Type B pancreatic cell (in vitro differentiated cells): ENCODE data around the gene CAGE1. TPM values are rescaled to one million over a fixed set of nuclear protein-coding genes. Genes with fewer than 3 reads are reported as not detected.

Experiments
- DNase-seq: peaks from one replicate; pipeline ENCODE4 v3.0.0; 2021; ENCODE audit warnings: mixed read lengths; ENCODE audit not compliant: unreplicated experiment; ENCODE audit errors: extremely low spot score
- H3K27ac Mint-ChIP-seq: 2 replicates; pipeline ENCODE4 v1.8.0; 2021; ENCODE audit warnings: mild to moderate bottlenecking, mixed read lengths
- H3K27me3 Mint-ChIP-seq: 2 replicates; pipeline ENCODE4 v1.8.0; 2021; ENCODE audit warnings: mixed read lengths
- H3K36me3 Mint-ChIP-seq: 2 replicates; pipeline ENCODE4 v1.8.0; 2021; ENCODE audit warnings: mixed read lengths
- H3K4me1 Mint-ChIP-seq: one replicate; pipeline ENCODE4 v1.8.0; 2021; ENCODE audit warnings: mixed read lengths; ENCODE audit not compliant: unreplicated experiment
- H3K4me3 Mint-ChIP-seq: 2 replicates; pipeline ENCODE4 v1.8.0; 2021; ENCODE audit warnings: mild to moderate bottlenecking, mixed read lengths
- H3K9me3 Mint-ChIP-seq: 2 replicates; pipeline ENCODE4 v1.8.0; 2021; ENCODE audit warnings: mixed read lengths
- total RNA-seq: library from RNA; stranded (reverse); gene quantifications from 2 replicates; pipeline ENCODE4 v1.2.1, GENCODE V29; 2021; ENCODE audit warnings: low replicate concordance
- TF ChIP-seq, protein P1 (sequence below): fragments of 200-600 bp; sonication (generic); conservative IDR thresholded peaks from 2 replicates; pipeline ENCODE4 v1.5.0; 2021; ENCODE audit warnings: antibody characterized with exemption, mild to moderate bottlenecking

Gene CAGE1
- total RNA-seq, 1 donor from 2014 or later: 0.19 TPM

DNA sequence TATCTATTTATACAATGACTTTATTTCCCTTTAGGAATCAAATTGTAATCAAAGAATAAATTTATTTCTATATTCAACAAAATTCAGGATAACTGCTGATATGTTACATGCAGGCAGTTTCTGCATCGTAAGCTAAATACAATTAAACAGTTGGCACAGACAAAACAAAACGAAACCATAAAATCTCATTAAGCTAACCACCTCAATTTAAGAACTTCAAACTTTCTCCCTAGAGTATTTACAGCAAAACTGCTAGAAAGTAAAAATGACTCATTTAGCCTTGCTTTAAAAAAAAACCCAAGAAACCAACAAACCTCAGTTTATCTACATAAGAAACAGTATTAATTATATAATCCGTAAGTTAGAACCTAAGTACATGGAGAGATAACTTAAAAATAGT lies 93.6 kb downstream of the CAGE1 start:
- TF ChIP-seq, protein P1, sequence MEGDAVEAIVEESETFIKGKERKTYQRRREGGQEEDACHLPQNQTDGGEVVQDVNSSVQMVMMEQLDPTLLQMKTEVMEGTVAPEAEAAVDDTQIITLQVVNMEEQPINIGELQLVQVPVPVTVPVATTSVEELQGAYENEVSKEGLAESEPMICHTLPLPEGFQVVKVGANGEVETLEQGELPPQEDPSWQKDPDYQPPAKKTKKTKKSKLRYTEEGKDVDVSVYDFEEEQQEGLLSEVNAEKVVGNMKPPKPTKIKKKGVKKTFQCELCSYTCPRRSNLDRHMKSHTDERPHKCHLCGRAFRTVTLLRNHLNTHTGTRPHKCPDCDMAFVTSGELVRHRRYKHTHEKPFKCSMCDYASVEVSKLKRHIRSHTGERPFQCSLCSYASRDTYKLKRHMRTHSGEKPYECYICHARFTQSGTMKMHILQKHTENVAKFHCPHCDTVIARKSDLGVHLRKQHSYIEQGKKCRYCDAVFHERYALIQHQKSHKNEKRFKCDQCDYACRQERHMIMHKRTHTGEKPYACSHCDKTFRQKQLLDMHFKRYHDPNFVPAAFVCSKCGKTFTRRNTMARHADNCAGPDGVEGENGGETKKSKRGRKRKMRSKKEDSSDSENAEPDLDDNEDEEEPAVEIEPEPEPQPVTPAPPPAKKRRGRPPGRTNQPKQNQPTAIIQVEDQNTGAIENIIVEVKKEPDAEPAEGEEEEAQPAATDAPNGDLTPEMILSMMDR: no peak
- Mint-ChIP-seq H3K36me3 (peaks cover 28% of the 10 kb centered on the region), H3K4me3 (no peak overlapping the region), H3K27me3 (no peaks in the 10 kb centered on the region), H3K27ac (no peak overlapping the region), H3K9me3 (no peaks in the 10 kb centered on the region), H3K4me1 (no peaks in the 10 kb centered on the region)
- DNase-seq: no peak

DNA sequence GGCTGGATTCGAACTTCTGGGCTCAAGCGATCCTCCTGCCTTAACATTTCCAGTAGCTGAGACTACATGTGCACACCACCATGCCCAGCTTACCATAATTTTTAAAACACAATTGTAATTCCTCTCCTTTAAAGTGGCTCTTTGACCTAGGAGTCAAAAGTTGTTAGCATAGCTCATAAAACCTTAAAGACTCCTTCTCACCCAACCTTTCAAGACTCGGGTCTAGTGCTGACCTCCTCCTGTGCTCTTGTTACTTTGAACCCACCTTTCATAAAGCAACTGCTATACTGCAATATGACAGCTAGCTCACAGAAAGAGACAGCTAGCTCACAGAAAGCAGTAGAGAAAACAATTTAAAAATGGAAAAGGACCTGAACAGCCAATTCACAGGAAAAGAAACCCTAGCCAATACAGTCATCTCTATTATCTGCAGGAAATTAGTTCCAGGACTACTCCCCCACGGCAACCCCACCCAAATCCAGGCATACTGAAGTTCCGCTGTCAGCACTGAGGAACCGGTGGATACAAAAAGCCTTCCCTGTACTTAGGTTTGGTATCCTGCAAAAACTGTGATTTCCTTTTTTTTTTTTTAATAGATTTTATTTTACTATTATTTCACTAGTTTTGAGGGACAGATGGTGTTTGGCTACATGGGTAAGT lies 96.8 kb downstream of the CAGE1 start:
- Mint-ChIP-seq H3K4me3 (no peak overlapping the region), H3K4me1 (no peaks in the 10 kb centered on the region), H3K36me3 (peaks cover 30% of the 10 kb centered on the region), H3K9me3 (no peaks in the 10 kb centered on the region), H3K27ac (no peak overlapping the region), H3K27me3 (no peaks in the 10 kb centered on the region)
- TF ChIP-seq, protein P1: no peak
- DNase-seq: no peak

DNA sequence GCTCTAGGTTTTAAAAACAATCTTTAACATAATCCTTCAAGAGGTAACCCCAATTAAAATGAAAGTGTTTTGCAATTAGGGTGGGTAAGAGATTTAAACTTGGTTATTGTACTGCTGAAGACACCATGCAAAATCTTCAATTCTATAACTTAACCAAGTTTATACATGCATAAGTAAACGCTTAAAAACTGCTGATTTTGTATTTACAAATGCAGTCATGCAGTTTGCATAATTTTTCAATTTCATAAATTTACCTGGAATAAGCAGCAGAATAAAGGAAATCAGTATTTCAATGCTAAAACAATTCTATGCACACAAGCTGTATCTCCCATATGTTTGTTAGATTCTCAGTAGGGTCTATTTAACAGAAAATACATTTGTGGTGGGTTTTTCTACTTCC lies 99.5 kb downstream of the CAGE1 start:
- H3K4me3 Mint-ChIP-seq: no peak overlapping the region
- H3K4me1 Mint-ChIP-seq: no peaks in the 10 kb centered on the region
- peaks cover 30% of the 10 kb centered on the region for H3K36me3 Mint-ChIP-seq
- H3K27me3 Mint-ChIP-seq: no peaks in the 10 kb centered on the region
- H3K9me3 Mint-ChIP-seq: no peaks in the 10 kb centered on the region
- H3K27ac Mint-ChIP-seq: no peak overlapping the region
- TF ChIP-seq, protein P1: no peak
- DNase-seq: no peak

DNA sequence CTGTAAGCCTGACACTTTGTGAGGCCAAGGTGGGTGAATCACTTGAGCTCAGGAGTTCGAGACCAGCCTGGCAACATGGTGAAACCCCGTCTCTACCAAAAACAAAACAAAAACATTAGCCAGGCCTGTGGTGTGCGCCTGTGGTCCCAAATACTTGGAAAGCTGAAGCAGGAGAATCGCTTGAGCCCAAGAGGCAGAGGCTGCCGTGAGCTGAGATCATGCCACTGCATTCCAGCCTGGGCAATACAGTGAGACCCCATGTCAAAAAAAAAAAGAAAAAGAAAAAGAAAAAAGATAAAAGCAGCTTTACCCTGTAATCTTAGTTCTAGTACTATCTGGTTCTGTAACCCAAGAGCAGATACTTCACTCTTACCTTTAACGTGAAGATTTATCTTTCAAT lies 104.1 kb downstream of the CAGE1 start:
- DNase-seq: no peak
- H3K9me3 Mint-ChIP-seq: no peaks in the 10 kb centered on the region
- TF ChIP-seq, protein P1: no peak
- H3K4me3 Mint-ChIP-seq: no peak overlapping the region
- H3K36me3 Mint-ChIP-seq: peaks cover 30% of the 10 kb centered on the region
- no peaks in the 10 kb centered on the region for H3K27me3 Mint-ChIP-seq
- H3K27ac Mint-ChIP-seq: no peak overlapping the region
- H3K4me1 Mint-ChIP-seq: no peaks in the 10 kb centered on the region

DNA sequence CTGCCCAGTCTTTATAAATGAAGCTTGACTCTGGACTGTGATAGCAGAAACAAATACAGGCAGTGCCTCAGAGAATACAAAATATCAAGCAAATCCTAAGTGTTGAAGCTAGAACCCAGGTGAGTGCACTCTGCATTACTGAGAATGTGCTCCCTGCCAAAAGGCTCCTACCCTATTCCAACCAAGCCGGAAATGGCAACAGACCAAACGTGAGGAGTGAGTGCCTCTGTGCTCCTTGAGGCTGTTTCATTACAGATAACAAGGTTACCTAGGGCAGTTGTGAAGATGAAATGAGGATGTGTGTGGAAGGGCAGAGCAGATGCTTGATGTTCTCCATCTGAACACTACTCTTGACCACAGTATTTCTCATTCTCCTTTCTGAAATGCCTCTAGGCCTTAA lies 105.9 kb downstream of the CAGE1 start:
- Mint-ChIP-seq H3K27me3 (no peaks in the 10 kb centered on the region), H3K4me3 (no peak overlapping the region), H3K4me1 (no peaks in the 10 kb centered on the region), H3K9me3 (no peaks in the 10 kb centered on the region), H3K36me3 (peaks cover 16% of the 10 kb centered on the region), H3K27ac (no peak overlapping the region)
- DNase-seq: no peak
- TF ChIP-seq, protein P1: no peak
